ENCODE measurements around the gene RNF113B. TPM values are rescaled to one million over a fixed set of nuclear protein-coding genes. Genes with fewer than 3 reads are reported as not detected.
A peak's percentile ranks its signal among the peaks of the same experiment; 100 is the strongest.

Gene RNF113B
- total RNA-seq, 1 experiment from 2014 or later: not detected

DNA sequence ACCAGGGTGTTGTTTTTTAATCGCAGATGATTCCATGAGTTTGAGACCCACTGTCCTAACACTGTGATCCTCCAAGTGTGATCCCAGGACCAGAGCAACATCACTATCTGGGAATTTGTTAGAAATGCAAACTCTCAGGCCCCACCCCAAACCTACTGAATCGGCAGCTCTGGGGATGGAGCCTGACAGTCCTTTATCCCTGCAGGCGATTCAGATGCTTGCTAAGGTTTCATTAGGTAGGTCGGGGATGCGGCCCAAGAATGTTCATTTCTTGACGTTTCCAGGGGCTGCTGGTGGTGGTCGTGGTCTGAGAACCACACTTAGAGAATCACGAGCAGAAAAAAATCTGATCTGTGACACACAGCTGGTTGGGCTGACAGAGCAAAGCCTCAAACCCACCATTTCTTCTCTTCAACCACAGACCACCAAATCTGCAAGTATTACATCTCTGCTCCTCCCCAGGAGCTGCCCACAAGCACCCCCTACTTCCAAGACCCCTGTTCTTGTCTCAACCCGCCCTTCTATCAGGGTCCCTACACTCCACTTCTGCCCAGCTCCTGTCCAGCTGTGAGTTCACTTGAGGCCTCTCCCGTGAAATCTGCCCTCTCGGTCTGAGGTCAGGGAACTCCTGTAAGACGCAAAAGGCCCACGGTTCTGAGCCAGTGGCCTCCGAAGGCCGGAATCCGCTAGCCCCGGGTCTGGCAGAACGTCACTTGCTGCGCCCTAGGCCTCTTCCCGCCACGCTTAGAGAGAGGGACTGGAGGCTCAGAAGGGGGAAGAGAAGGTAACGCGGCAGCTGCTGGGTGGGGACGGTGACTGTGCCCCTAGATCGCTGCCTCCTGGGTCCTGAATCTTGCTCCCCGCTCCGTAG is 35.3 kb downstream of the RNF113B start:
- no peak for DNase-seq (ENCODE audit: low read depth)

DNA sequence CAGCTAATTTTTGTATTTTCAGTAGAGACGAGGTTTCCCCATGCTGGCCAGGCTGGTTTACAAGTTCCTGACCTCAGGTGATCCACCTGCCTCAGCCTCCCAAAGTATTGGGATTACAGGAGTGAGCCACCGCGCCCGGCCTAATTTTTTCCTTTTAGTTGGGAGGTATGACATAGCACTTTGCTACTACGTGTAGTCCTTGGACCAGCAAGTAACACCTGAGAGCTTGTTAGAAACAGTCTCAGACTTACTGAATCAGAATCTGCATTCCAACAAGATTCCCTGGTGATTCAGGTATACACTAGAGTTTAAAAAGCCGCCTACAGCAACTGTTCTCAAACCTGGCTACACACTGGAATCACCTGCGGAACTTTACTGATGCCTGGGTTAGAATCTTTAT is 36.0 kb downstream of the RNF113B start:
- DNase-seq (ENCODE audit: low read depth): no peak

DNA sequence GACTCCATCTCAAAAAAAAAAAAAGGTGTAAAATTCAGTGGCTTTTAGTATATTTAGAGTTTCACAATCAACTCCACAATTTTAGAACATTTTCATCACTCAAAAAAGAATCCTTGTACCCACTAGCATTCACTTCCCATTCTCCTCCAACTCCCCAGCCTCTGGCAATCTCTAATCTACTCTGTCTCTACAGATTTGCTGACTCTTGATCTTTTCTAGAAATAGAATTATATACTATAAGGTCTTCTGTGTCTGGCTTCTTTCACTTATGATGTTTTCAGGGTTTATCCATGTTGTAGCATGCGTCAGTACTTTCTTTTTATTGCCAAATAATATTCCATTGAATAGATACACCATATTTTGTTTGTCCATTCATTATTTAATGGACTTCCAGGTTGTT is 42.2 kb downstream of the RNF113B start:
- DNase-seq (ENCODE audit: low read depth): no peak

DNA sequence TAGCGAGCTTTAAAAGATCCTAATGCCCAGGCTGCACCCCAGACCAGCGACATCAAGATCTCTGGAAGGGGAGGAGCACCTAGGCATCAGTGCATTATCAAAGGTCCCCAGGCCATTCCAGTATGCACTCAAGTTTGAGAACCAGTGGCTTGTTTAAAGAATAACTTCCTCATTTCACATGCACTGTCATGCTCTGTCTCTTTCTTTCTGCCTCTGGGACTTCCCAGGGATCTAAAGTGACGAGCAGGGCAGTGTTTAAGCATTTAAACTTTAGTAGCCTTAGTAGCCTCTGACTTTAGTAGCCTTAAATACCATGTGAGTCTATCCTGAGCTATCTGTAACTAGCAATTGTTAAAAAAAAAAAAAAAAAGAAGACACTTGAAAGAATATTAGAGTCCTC is 43.1 kb downstream of the RNF113B start:
- no peak for DNase-seq (ENCODE audit: low read depth)

DNA sequence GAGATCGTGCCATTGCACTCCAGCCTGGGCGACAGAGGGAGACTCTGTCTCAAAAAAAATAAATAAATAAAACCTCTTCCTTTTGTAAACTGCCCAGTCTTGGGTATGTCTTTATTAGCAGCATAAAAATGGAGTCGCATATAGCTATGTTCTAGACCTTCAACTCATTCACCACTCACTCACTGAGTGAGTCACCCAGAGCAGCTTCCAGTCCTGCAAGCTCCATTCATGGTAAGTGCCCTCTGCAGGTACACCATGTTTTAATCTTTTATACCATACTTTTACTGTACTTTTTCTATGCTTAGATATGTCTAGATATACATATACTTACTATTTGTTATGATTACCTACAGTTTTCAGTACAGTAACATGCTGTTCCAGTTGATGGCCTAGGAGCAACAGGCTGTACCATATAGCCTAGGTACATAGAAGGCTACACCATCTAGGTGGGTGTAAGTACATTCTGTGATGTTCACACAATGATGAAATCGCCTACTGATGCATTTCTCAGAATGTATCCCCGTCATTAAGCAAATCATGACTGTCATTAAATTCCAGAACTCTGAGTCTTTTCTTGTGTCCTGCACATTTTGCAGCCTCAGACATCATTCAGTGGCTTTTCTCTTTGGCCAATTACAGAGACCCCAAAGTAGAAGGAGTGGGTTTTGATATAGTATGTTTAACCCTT is 47.9 kb downstream of the RNF113B start:
- DNase-seq (ENCODE audit: low read depth): peak; percentile 40

Other genes starting within 250 kb of the RNF113B start
- gene IPO5, start 223.6 kb downstream of the RNF113B start, total RNA-seq (2014; rRNA removed; shearing (Covaris generic)): 77.3 and 98.2 TPM in 2 replicates
- 13.0 and 13.3 TPM in 2 replicates for gene FARP1, start 34.2 kb downstream of the RNF113B start, total RNA-seq (2014; rRNA removed; shearing (Covaris generic))